Measurements from ENCODE around the gene MSMP. TPM values are rescaled to one million over a fixed set of nuclear protein-coding genes. Genes with fewer than 3 reads are reported as not detected.

Gene MSMP
- total and polyA plus RNA-seq, 9 of the 15 experiments (the other 6 are each of a cell fraction or from before 2014, with no cell fraction given): 0.60 TPM; not detected in 8

- TF ChIP-seq SMAD3 (CRISPR knock-in tag; conservative IDR thresholded peaks at IDR 0.05) (no peak), ZNF444 (CRISPR knock-in tag; IDR thresholded peaks at IDR 0.05) (no peak), ILF3 (IDR thresholded peaks at IDR 0.05; ENCODE audit: borderline replicate concordance) (no peak), JUNB (CRISPR knock-in tag; conservative IDR thresholded peaks at IDR 0.05) (no peak), MECOM (CRISPR knock-in tag; IDR thresholded peaks at IDR 0.05) (no peak), RBM17 (IDR thresholded peaks at IDR 0.05; ENCODE audit: borderline replicate concordance, low read depth, low read length) (no peak), EHMT2 (IDR thresholded peaks at IDR 0.05) (no peak), AFF4 (CRISPR knock-in tag; IDR thresholded peaks at IDR 0.05) (0 out of 2 replicates have a peak, but pooled peaks have one; percentile 51), TEAD1 (CRISPR knock-in tag; IDR thresholded peaks at IDR 0.05) (peak in 1 of 2 experiments; percentile 76; a peak in 2 of 4 replicates), ZNF121 (CRISPR knock-in tag; conservative IDR thresholded peaks at IDR 0.05) (no peak), ZNF395 (CRISPR knock-in tag; IDR thresholded peaks at IDR 0.05) (0 out of 2 replicates have a peak, but pooled peaks have one; percentile 51), ZNF3 (CRISPR knock-in tag; IDR thresholded peaks at IDR 0.05) (no peak), ZNF740 (CRISPR knock-in tag; IDR thresholded peaks at IDR 0.05) (0 out of 2 replicates have a peak, but pooled peaks have one; percentile 49), ZNF740 (tag; IDR thresholded peaks at IDR 0.05) (peak in 1 of 2 experiments; percentile 57; a peak in 1 of 4 replicates), XRCC4 (IDR thresholded peaks at IDR 0.05; ENCODE audit: extremely low read depth, insufficient read depth, insufficient read length) (no peak), EP400 (IDR thresholded peaks at IDR 0.05) (peak; percentile 76), BCOR (IDR thresholded peaks at IDR 0.05) (no peak), ARID2 (IDR thresholded peaks at IDR 0.05) (no peak), CREB3L1 (IDR thresholded peaks at IDR 0.05; ENCODE audit: borderline replicate concordance, low read depth) (peak; percentile 98)
Observed at GRCh38 chr9:35732185-35732799, 21.8 kb downstream of the MSMP start, which contains the start of the genes CREB3 and TLN1 (continued).

Measured in K562 (cell line).